ENCODE data around the gene SYT1. TPM values are rescaled to one million over a fixed set of nuclear protein-coding genes. Genes with fewer than 3 reads are reported as not detected.

Gene SYT1
- total and polyA plus RNA-seq, 10 donors = 0.56 to 7.3 (median 2.6) TPM

DNA sequence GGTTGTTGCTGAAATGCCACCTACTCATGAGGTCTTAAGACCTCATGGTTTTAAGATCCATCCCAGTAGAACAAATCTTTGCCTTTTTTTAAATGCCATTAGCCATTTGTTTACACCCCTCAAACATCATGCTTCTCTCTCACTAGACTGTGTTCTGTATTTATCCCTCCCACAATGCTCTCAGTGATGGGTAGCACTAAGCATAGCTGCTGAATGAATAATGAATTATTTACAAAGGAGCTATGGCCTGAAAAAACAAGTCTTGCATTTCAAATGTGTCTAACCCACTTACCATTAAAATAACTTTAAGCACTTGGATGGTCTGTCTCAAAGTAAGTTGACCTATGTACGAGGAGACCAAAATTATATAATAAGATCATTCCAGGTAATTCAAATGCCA is 491.6 kb downstream of the SYT1 start:
- WGBS, 5 donors = 67 to 81% (median 77%) methylated on average over 1 of the region's 1 CpG
- Histone ChIP-seq H3K27ac (no peak overlapping the region), H3K9me3 (no peaks in the 10 kb centered on the region), H3K4me1 (peaks cover 0 to 7% (median 0%) of the 10 kb centered on the region in 6 donors), H3K36me3 (no peaks in the 10 kb centered on the region), H3K4me3 (no peak overlapping the region), H3K27me3 (replicated peaks in 1 of 7) (no peaks in the 10 kb centered on the region)
- DNase-seq = no peak
- intact Hi-C loops (cut with DNase I; ENCODE audit: low total_unique reads) = no loop called here
- no peak for TF ChIP-seq CTCF (IDR thresholded peaks at IDR 0.05 in 8 of 11, conservative IDR thresholded peaks at IDR 0.05 in 3 of 11)
- TF ChIP-seq POLR2A (IDR thresholded peaks at IDR 0.05) = no peak
- TF ChIP-seq POLR2AphosphoS5 (IDR thresholded peaks at IDR 0.05) = no peak

GRCh38 chr12:79357048-79357447 is 492.5 kb downstream of the SYT1 start:
- Histone ChIP-seq H3K4me3 (no peak overlapping the region), H3K27me3 (replicated peaks in 1 of 7) (no peaks in the 10 kb centered on the region), H3K4me1 (peaks cover 0 to 7% (median 0%) of the 10 kb centered on the region in 6 donors), H3K27ac (no peak overlapping the region), H3K36me3 (no peaks in the 10 kb centered on the region), H3K9me3 (no peaks in the 10 kb centered on the region)
- TF ChIP-seq CTCF (IDR thresholded peaks at IDR 0.05 in 8 of 11, conservative IDR thresholded peaks at IDR 0.05 in 3 of 11) (no peak), POLR2AphosphoS5 (IDR thresholded peaks at IDR 0.05) (no peak), POLR2A (IDR thresholded peaks at IDR 0.05) (no peak)
- intact Hi-C loops (cut with DNase I; ENCODE audit: low total_unique reads) = no loop called here
- DNase-seq = no peak

DNA sequence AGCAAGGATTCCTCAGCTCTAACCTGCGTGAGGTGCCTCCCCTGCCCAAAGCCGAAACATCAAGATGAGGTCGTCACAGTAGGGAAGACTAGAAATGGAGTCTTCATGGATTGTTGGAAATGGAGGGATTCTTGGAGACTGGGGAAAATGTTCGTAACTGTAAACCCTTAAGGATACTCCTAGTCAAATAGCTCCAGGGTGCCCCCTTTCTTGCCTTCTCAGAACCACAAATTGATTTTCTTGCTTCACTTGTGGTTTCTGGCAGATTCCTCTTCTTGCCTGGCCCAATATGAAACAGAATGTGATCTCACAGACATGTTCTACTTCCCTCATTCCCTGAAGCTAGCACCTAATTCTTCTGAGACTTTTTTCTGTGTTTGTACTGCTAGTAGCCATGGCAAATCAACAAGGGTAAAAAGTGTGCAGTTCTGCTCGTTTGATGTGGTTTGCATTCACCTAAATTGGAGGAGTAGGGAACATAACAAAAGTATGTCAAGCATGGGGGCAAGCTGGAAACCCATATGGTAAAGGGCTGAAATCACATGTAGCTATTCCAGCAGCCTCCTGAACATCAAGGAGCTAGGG is 494.2 kb downstream of the SYT1 start:
- H3K36me3 ChIP-seq = no peaks in the 10 kb centered on the region
- H3K27me3 ChIP-seq (replicated peaks in 1 of 7) = no peaks in the 10 kb centered on the region
- DNase-seq = no peak
- WGBS, 5 donors = 75 to 88% (median 82%) methylated on average over 5 of the region's 5 CpGs
- peaks cover 0 to 7% (median 0%) of the 10 kb centered on the region in 6 donors for H3K4me1 ChIP-seq
- no peak overlapping the region for H3K27ac ChIP-seq
- no peak overlapping the region for H3K4me3 ChIP-seq
- H3K9me3 ChIP-seq = no peaks in the 10 kb centered on the region
- TF ChIP-seq CTCF (IDR thresholded peaks at IDR 0.05 in 8 of 11, conservative IDR thresholded peaks at IDR 0.05 in 3 of 11) = no peak
- TF ChIP-seq POLR2A (IDR thresholded peaks at IDR 0.05) = no peak
- no peak for TF ChIP-seq POLR2AphosphoS5 (IDR thresholded peaks at IDR 0.05)
- intact Hi-C loops (cut with DNase I; ENCODE audit: low total_unique reads) = no loop called here

- Histone ChIP-seq H3K27me3 (replicated peaks in 1 of 7) (no peaks in the 10 kb centered on the region), H3K4me1 (peaks cover 0 to 7% (median 0%) of the 10 kb centered on the region in 6 donors), H3K36me3 (no peaks in the 10 kb centered on the region), H3K4me3 (no peak overlapping the region), H3K9me3 (no peaks in the 10 kb centered on the region), H3K27ac (no peak overlapping the region)
- DNase-seq = no peak
- 18 to 29% (median 27%) methylated on average over 1 of the region's 1 CpG for WGBS, 5 donors
- intact Hi-C loops (cut with DNase I; ENCODE audit: low total_unique reads) = no loop called here
- no peak for TF ChIP-seq CTCF (IDR thresholded peaks at IDR 0.05 in 8 of 11, conservative IDR thresholded peaks at IDR 0.05 in 3 of 11)
- no peak for TF ChIP-seq POLR2A (IDR thresholded peaks at IDR 0.05)
- no peak for TF ChIP-seq POLR2AphosphoS5 (IDR thresholded peaks at IDR 0.05)
These were observed 495.7 kb downstream of the SYT1 start for GRCh38 chr12:79360286-79360685.
